ENCODE results near the gene COL20A1.

The COL20A1 gene

GRCh38 chr20:63364801-63365585 is 72.0 kb downstream of the COL20A1 start:
- DNase-seq (ENCODE audit: low read depth) = no peak
- TF ChIP-seq MAX (IDR thresholded peaks at IDR 0.05; ENCODE audit: low read depth, low read length) = no peak
- H3K4me3 ChIP-seq (ENCODE audit: low read depth, low read length) = no peak overlapping the region

GRCh38 chr20:63365601-63366389 is 72.8 kb downstream of the COL20A1 start:
- H3K4me3 ChIP-seq (ENCODE audit: low read depth, low read length) = no peak overlapping the region
- TF ChIP-seq MAX (IDR thresholded peaks at IDR 0.05; ENCODE audit: low read depth, low read length) (no peak), CTCF (IDR thresholded peaks at IDR 0.05; ENCODE audit: low read depth, low read length) (no peak), POLR2A (IDR thresholded peaks at IDR 0.05; ENCODE audit: extremely low read depth, insufficient read length) (no peak), MYC (IDR thresholded peaks at IDR 0.05; ENCODE audit: low read depth, low read length) (no peak)
- no peak for DNase-seq (ENCODE audit: low read depth)

DNA sequence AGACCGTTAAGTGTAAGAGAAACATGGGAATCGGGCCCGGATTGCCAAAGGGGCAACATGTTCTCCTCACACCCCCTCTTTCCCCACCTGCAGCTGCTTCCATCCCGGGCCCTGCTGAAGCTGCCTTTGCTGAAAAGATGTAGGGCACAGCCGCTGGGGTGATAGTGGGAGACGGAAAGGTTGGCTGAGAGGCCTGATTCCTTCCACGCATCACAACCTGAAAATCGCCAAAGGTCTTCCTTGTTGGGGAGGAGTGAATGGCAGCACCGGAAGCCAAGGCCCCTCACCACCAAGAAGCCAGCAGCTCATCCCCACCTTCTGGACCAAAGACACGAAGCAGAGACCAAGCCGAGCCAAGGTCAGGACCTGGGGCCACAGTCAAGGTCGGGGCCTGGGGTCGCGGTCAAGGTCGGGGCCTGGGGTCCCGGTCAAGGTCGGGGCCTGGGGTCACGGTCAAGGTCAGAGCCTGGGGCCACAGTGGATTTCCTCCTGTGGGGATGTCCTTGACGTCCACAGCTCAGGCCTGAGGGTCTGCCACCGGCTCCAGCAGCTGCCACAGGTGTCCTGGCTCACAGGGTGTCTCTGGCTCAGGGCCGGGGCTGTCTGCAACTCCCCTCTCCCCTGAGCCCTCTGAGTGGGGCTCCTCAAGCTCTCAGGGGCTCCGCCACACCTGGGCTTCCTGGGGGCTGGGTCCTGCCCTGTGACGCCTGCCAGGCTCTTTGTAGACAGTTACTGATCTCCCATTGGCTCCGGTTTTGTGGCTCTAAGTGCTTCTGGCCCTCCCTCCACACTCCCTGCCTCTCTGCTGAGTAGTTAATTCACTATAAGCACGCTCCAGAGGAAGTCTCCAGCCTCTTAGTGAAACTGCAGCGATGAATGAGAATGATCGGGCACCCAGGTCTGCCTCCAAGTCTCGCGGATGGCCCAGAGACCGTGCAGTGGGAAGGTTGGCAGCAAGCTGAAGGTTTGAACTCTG is 73.7 kb downstream of the COL20A1 start:
- no peak for TF ChIP-seq MYC (IDR thresholded peaks at IDR 0.05; ENCODE audit: low read depth, low read length)
- no peak for DNase-seq (ENCODE audit: low read depth)

DNA sequence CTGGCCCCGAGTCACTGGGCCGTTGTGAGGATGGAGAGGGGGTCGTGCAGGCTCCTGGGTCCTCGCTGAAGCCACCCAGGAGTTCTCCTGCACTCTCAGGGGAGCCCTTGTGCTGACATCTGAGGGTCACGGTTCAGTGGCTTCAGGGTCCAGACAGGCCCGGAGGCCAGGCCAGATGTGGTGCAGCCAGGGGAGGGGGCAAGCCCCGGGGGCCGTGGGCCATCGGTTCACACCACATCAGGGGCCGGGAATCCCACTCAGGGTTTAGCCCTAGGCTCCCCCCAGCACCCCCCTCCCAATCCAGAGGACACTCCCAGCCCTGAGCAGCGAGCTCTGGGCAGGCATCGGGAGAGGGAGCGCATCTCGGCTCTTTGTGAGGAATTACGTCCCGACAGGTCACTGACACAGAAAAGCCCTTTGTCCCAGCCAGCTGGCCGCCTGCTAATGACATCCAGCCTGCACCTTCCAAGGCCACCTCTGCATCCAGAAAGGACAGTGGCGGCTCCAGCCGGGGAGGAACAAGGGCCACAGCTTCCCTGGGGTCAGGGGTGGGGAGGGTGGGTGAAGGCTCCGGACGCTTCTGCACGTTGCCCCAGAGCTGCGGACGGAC is 74.6 kb downstream of the COL20A1 start:
- TF ChIP-seq CTCF (IDR thresholded peaks at IDR 0.05; ENCODE audit: low read depth, low read length) = no peak
- TF ChIP-seq POLR2A (IDR thresholded peaks at IDR 0.05; ENCODE audit: extremely low read depth, insufficient read length) = no peak
- no peak for TF ChIP-seq MAX (IDR thresholded peaks at IDR 0.05; ENCODE audit: low read depth, low read length)
- no peak for TF ChIP-seq MYC (IDR thresholded peaks at IDR 0.05; ENCODE audit: low read depth, low read length)
- DNase-seq (ENCODE audit: low read depth) = no peak
- H3K4me3 ChIP-seq (ENCODE audit: low read depth, low read length) = no peak overlapping the region

More for the DNA sequence above, 73.7 kb downstream of the COL20A1 start:
- H3K4me3 ChIP-seq (ENCODE audit: low read depth, low read length) = no peak overlapping the region

- TF ChIP-seq CTCF (IDR thresholded peaks at IDR 0.05; ENCODE audit: low read depth, low read length) = no peak
- no peak for TF ChIP-seq POLR2A (IDR thresholded peaks at IDR 0.05; ENCODE audit: extremely low read depth, insufficient read length)
- no peak for TF ChIP-seq MAX (IDR thresholded peaks at IDR 0.05; ENCODE audit: low read depth, low read length)
- no peak for TF ChIP-seq MYC (IDR thresholded peaks at IDR 0.05; ENCODE audit: low read depth, low read length)
- no peak for DNase-seq (ENCODE audit: low read depth)
These were observed 75.2 kb downstream of the COL20A1 start for GRCh38 chr20:63368151-63368550.

DNA sequence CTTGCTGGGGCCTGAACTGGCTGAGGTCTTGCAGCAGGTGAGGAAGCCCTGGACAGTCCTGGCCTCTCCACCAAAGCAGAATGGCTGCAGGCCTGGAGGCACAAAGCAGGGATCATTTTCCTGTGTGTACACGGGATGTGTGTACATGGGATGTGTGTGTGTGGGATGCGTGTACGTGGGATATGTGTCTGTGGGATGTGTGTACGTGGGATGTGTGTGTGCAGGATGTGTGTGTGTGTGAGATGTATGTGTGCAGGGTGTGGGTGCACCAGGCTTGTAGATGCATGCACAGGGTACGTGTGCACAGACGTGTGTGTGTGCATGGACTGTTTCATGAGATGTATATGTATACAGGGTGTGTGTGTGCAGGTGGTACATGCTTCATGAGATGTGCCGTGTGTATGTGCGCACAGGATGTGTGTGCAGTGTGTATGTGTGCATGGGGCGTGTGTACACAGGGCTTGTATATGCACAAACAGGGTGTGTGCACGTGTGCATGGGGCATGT is 76.1 kb downstream of the COL20A1 start:
- DNase-seq (ENCODE audit: low read depth) = no peak
- TF ChIP-seq POLR2A (IDR thresholded peaks at IDR 0.05; ENCODE audit: extremely low read depth, insufficient read length) = no peak
- no peak for TF ChIP-seq CTCF (IDR thresholded peaks at IDR 0.05; ENCODE audit: low read depth, low read length)
- no peak for TF ChIP-seq MYC (IDR thresholded peaks at IDR 0.05; ENCODE audit: low read depth, low read length)
- no peak for TF ChIP-seq MAX (IDR thresholded peaks at IDR 0.05; ENCODE audit: low read depth, low read length)
- no peak overlapping the region for H3K4me3 ChIP-seq (ENCODE audit: low read depth, low read length)

More at GRCh38 chr20:63368151-63368550, 75.2 kb downstream of the COL20A1 start:
- no peak overlapping the region for H3K4me3 ChIP-seq (ENCODE audit: low read depth, low read length)

All from NB4 (cell line).